Astrocyte (in vitro differentiated cells and primary cell): ENCODE measurements around the gene HSD3B1.

Experiments used
- CTCF ChIP-seq: IDR thresholded peaks from 2 replicates; pipeline ENCODE4 v1.5.1; 2011; ENCODE audit warnings: low read depth, mild to moderate bottlenecking, inconsistent platforms, low read length, moderate library complexity; ENCODE audit not compliant: insufficient read depth
- EZH2 ChIP-seq: IDR thresholded peaks from 2 replicates; pipeline ENCODE4 v1.6.1; 2012; ENCODE audit warnings: mild to moderate bottlenecking, low read length, inconsistent platforms; ENCODE audit not compliant: insufficient read depth

DNA sequence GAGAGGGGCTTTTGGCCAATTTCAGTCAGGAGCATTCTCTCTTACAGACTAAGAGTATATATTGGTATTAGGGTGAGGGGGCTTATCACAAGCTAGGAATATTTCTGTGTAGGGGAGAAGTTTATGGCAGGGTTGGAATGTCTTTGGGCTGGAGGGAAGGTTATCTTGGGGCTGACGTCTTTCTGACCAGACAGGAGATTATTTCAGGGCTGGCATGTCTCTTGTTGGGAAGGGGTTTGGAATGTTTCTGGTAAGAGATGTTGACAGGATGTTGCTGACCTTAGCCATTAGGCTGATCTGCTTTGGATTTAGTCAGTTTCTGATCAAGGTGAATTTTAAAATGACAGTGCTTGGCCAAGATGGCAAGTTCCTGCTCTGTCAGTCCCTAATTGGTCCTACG is 17.8 kb upstream of the HSD3B1 start:
- no peak for TF ChIP-seq CTCF
- TF ChIP-seq EZH2, result no peak
